NCI-H446 treated with DMSO at 0.1 percent for 48 hours (cell line): ENCODE measurements around the gene MYCL.
A peak's percentile ranks its signal among the peaks of the same experiment; 100 is the strongest.
"Not testable (repeated sequence)": the region's sequence is repeated elsewhere in the genome, so short reads cannot be mapped to it uniquely, and the experiment has no call there.

Experiments used
- DNase-seq: peaks from one replicate; lab custom pipeline; 2025; lab: John Stamatoyannopoulos, UW

MYCL gene

DNA sequence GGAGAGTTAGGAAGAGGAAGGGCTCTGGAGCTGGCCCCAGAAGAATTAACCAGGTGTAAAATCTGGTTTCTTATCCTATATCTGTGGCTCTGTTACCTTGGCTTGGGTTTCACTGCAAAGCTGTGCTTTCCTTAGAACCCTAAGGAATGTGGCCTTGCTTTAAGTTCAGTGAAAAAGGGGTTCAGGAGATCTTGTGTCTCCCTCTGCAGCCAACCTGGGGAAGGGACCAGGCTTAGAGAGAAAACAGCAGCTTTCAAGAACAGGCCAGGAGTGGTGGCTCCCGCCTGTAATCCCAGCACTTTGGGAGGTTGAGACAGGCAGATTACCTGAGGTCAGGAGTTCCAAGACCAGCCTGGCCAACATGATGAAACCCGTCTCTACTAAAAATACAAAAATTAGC lies 16.1 kb upstream of the MYCL start:
- DNase-seq: no peak

GRCh38 chr1:39915499-39916129 lies 13.9 kb upstream of the MYCL start:
- no peak for DNase-seq

- not testable (repeated sequence) for DNase-seq
Observed at GRCh38 chr1:39913136-39913535, 11.4 kb upstream of the MYCL start.

- DNase-seq: no peak
Observed at GRCh38 chr1:39910263-39910662, 8.5 kb upstream of the MYCL start.

DNA sequence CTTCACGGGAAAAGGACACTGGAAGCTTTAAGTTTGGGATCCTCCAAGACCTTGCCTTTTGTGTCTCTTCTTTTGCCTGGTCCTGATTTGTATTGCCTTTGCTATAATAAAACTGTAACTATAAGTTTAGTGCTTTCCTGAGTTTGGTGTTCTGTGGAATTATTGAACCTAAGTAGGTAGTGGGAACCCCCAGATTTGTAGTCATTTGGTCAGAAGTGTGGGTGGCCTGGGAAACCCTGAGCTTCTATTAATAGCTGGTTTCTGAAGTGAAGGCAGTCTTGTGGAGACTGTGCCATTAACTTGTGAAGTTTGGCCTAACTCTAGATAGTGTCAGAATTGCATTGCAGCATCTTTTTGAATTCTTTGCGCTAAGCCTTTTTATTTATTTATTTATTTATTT lies 6.8 kb upstream of the MYCL start:
- no peak for DNase-seq

- no peak for DNase-seq
Observed at GRCh38 chr1:39907528-39908453, 6.1 kb upstream of the MYCL start.

DNA sequence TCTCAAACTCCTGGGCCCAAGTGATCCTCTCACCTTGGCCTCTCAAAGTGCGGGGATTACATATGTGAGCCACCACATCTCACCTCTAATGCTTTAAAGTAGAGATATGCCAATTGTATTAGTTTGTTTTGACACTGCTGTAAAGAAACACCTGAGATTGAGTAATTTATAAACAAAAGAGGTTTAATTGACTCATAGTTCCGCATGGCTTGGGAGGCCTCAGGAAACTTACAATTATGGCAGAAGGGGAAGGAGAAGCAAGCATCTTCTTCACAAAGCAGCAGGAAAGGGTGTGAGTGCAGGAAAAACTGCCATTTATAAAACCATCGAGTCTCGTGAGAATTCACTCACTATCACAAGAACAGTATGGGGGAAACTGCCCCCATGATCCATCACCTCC lies 3.5 kb upstream of the MYCL start:
- no peak for DNase-seq

DNA sequence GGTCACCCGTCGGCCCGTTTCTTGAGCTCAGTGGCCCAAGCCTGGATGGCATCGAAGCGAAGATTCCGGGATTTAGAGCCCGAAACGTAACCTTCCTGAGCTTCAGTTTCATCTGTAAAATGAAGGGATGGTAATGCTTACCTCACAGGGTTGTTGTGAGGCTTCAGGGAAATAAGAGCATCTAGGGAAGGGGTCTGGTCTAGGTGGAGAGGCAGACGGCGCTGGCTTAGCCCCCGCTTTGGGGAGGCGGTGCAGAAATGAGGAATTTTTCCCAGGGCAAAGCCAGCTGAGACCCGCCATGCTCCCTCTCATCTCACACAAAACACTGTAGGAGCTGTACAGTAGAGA lies 717 bp upstream of the MYCL start:
- DNase-seq: no peak

- no peak for DNase-seq
Observed at GRCh38 chr1:39901464-39901713, 328 bp downstream of the MYCL start.

GRCh38 chr1:39900662-39901463 lies 854 bp downstream of the MYCL start:
- no peak for DNase-seq

DNA sequence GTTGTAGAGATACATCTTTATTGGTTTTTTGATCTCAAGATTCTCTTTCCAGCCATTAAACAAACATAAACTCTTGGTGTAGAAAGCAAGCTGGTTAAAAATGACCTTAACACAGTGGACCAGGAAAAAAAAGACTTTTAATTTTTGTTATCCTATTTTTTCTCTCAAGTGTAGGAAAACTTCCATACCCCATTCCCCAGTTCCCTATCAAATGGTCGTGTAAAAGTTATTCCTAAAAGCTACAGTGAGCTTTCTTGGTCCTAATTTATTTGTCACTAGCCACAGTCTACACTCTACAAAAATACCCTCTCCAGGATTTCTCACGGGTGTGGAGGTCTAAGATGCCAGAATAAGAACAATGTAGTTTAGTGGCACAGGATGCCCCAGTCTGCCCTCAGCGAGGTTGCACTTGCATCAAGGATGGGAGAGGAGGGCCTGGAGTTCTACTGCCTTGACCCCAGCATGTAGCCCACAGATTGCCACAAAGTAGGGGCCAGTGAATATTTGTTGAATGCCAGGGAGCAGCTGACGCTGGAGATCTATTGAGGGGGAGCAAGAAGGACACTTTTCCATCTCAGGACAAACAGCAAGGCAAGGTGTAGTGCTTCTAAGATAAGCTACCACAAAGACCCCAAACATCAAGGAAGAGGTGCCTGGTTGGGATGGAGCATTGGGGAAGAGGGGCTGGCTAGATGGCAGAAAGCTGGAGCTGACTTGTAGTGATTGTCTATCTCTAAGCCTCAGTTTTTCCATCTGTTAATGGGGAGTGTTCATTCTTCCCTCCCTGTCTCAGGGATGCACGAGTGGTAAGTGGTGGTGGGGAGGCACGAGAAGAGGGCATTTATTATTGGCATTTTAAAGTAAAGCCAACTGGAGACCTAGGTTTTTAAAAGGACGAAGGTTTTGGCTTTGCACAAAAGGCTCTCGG lies 1.8 kb downstream of the MYCL start:
- DNase-seq: no peak

DNA sequence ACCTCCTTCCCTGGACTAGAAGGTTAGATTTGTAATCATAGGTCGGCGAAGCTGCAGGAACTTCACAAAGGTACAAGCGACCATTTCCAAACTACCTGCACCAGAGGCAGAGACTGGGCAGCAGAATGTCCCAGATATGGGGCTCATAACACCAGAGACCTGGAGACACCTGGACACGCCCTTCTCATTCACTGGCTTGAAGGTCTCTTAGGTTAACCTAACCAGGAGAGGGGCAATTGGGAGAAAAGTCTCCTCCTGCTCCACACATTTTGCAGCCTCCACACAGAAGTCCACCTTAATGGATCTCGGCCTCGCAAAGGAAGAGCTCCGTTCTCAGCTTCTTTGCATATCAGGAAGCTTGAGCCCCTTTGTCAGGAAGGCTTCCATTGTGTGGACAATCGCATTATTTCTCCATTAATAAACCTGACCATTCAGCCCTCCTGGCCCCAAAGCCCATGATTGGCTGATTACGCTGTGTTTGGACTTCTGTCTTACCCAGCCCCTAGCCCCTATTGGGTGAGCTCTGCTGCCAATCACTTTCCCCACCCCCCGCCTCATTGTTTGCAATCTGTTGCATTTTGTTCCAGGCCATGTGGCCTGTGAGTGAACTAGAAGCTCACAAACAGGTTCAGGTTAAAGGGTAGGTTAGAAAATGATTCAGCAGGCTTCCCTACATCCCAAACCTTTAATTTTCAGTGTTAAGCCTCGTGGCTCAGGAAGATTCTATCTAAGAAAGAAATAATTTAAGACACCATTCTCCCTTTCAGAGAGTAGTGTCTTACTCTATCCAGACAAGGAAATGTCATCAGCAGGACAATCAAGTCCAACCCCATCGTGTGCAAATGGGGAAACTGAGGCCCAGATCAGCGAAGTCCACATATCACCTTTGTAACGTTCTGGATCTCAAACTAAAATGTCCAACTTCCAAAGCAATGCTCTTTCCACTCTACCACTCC lies 2.8 kb downstream of the MYCL start:
- peak; percentile 46 for DNase-seq

DNA sequence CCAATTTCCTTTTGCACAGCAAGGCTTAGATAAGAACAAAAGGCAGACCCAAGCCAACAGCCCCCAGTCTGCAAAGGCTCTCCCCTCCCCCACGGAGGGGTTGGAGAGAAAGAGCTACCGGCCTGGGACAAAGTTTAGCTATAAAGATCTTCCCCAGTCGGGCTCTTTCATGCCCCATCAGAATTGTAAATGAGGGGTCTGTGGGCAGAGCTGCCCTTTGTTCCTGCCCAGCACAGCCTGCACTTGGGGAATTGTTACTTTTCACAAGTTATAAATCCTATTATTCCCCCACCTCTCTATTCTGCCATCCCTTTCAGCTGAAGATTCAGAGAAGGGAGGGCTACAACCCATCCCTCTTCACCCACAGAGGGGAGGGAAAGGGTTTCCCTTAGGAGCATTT lies 3.5 kb downstream of the MYCL start:
- DNase-seq: no peak

- peak; percentile 69 for DNase-seq
Observed at GRCh38 chr1:39896909-39897685, 4.6 kb downstream of the MYCL start.

GRCh38 chr1:39895731-39896480 lies 5.8 kb downstream of the MYCL start:
- DNase-seq: no peak

GRCh38 chr1:39894884-39895495 lies 6.7 kb downstream of the MYCL start:
- DNase-seq: no peak

DNA sequence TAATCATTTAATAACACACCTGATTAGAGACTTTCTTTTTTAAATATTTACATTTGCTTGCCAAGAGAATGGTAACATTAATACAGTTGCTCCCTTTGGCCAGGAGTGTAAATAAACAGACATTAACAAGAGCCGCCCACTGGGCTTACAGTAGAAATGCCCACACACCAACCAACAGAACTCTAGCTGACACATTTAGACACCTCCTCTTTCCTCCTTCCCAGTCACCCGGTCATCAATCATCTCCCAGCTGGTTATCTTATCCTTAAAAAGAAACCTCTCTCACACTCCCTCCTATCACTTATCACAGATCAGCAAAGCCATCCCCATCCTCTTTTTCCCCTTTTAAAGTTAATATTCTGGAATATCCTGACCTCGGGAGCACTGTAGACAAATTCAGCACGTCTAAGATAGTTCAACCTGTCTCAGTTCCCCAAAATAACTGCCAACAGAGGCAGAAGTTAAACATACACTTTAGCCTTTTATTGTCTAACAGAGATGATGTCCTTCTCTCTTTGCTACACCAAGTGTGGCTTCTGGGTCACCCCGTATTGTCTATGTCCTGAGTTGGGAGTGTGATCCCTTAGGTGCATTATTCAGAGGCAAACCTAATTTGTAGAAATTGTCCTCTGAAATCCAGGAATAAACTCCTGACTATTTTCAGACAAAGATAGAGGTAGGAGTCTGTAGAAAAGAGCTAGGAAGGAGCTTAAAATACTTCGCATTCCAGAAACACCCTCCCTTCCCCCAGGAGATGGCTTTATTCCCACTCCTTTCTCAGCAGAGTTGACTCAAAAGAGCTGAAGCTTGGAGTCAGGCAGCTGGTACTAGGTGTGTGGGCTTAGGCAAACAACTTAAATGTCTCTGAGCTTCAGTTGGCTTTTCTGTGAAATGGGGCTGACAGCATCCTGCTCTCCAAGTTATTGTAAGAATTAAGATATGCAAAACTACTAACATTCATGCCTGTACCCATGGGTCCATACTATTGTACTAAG lies 8.8 kb downstream of the MYCL start:
- DNase-seq: no peak

- DNase-seq: no peak
Observed at GRCh38 chr1:39890880-39891279, 10.8 kb downstream of the MYCL start.
